Natural killer cell (primary cell): ENCODE results near the gene MARS2. TPM values are rescaled to one million over a fixed set of nuclear protein-coding genes. Genes with fewer than 3 reads are reported as not detected.

ENCODE experiments used
- ATAC-seq, 3 donors: fragments of 150-1000 bp in 2 of 3; fragments of 200-7000 bp in 1 of 3; cut with Tn5 transposase; 1 replicate in 1 of 3; 2 replicates in 2 of 3; pipeline ENCODE4 v1.10.0; 2021; ENCODE audit warnings: mild to moderate bottlenecking in 2 of 3, moderate library complexity in 2 of 3
- DNase-seq, 2 donors: peaks; one replicate each; pipeline versions ENCODE4 v3.0.0 to v3.0.0-alpha.2; 2013 to 2021; ENCODE audit warnings: mixed read lengths in 1 of 2
- H3K27ac ChIP-seq: one replicate; pipeline ENCODE4 v1.5.1; 2013; ENCODE audit warnings: mild to moderate bottlenecking, low read length
- H3K27me3 ChIP-seq: one replicate; pipeline ENCODE4 v1.6.1; 2013; ENCODE audit warnings: low read length; ENCODE audit not compliant: control insufficient read depth, insufficient read depth
- H3K36me3 ChIP-seq: one replicate; pipeline ENCODE4 v1.6.1; 2013; ENCODE audit warnings: low read length; ENCODE audit not compliant: control insufficient read depth, insufficient read depth
- H3K4me1 ChIP-seq: one replicate; pipeline ENCODE4 v1.6.1; 2013; ENCODE audit warnings: low read length; ENCODE audit not compliant: control insufficient read depth, insufficient read depth
- H3K4me3 ChIP-seq: one replicate; pipeline ENCODE4 v1.5.1; 2013; ENCODE audit warnings: low read length
- H3K9me3 ChIP-seq: one replicate; pipeline ENCODE4 v1.6.1; 2013; ENCODE audit warnings: low read length; ENCODE audit not compliant: control insufficient read depth, insufficient read depth
- H3K27ac Mint-ChIP-seq, 2 donors: one replicate each; pipeline ENCODE4 v1.8.0; 2022; ENCODE audit warnings: mild to moderate bottlenecking in 2 of 2, mixed read lengths in 2 of 2, moderate library complexity in 1 of 2
- H3K27me3 Mint-ChIP-seq, 2 donors: one replicate each; pipeline ENCODE4 v1.8.0; 2022; ENCODE audit warnings: low read depth in 2 of 2, mixed read lengths in 2 of 2
- H3K36me3 Mint-ChIP-seq: one replicate; pipeline ENCODE4 v1.8.0; 2022; ENCODE audit warnings: mixed read lengths
- H3K4me1 Mint-ChIP-seq, 2 donors: one replicate each; pipeline ENCODE4 v1.8.0; 2022; ENCODE audit warnings: mixed read lengths in 2 of 2
- H3K4me3 Mint-ChIP-seq: one replicate; pipeline ENCODE4 v1.8.0; 2022; ENCODE audit warnings: mild to moderate bottlenecking, moderate library complexity, mixed read lengths
- H3K9me3 Mint-ChIP-seq, 2 donors: one replicate each; pipeline ENCODE4 v1.8.0; 2022; ENCODE audit warnings: mixed read lengths in 2 of 2
- WGBS: methylation state at CpG from one replicate; pipeline ENCODE4 v1.1.7; 2013; ENCODE audit warnings: missing lambda C conversion rate; ENCODE audit not compliant: insufficient coverage; 5-methylcytosine and 5-hydroxymethylcytosine counted together
- intact Hi-C: fragments of 100-400 bp; cut with micrococcal nuclease; formaldehyde crosslinking; loops from one replicate; pipeline ENCODE4 v1.14.2; 2022
- total RNA-seq, 4 donors: library from RNA; stranded (reverse); fragments of 120-200 nt in 1 of 4; gene quantifications; one replicate each; pipeline versions ENCODE4 v1.2.3 to v1.2.4, GENCODE V29; 2013 to 2022
- TF ChIP-seq, protein P1 (sequence below): fragments of 200-600 bp; IDR thresholded peaks from one replicate; pipeline ENCODE4 v1.8.0; 2022; ENCODE audit warnings: antibody characterized with exemption

Gene MARS2
- total RNA-seq, 3 donors from 2014 or later (not counting 1 experiment from before 2014, with no cell fraction given), result 5.7 to 12.2 (median 11.8) TPM

DNA sequence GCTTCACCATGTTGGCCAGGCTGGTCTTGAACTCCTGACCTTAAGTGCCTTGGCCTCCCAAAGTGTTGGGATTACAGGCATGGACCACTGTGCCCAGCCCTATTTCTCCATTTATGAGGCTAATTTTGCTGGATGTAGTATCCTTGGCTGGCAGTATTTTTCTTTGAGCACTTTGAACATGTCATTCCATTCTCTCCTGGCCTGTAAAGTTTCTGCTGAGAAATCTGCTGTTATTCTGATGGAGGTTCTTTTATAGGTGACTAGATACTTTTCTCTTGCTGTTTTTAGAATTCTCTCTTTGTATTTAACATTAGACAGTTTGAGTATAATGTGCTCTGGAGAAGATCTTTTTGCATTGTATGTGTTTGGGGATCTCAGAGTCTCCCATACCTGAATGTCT lies 38.9 kb upstream of the MARS2 start:
- peaks cover 7% of the 10 kb centered on the region for H3K9me3 ChIP-seq
- H3K27me3 Mint-ChIP-seq, result peaks cover 18% of the 10 kb centered on the region in 2 donors
- peaks cover 5 to 12% of the 10 kb centered on the region in 2 donors for H3K9me3 Mint-ChIP-seq
- DNase-seq (no peak), ATAC-seq (no peak)
- intact Hi-C loops, result no loop called here
- H3K4me3 Mint-ChIP-seq, result no peak overlapping the region
- H3K4me1 ChIP-seq, result no peaks in the 10 kb centered on the region
- H3K36me3 ChIP-seq, result no peaks in the 10 kb centered on the region
- no peak overlapping the region for H3K27ac Mint-ChIP-seq
- TF ChIP-seq, protein P1, sequence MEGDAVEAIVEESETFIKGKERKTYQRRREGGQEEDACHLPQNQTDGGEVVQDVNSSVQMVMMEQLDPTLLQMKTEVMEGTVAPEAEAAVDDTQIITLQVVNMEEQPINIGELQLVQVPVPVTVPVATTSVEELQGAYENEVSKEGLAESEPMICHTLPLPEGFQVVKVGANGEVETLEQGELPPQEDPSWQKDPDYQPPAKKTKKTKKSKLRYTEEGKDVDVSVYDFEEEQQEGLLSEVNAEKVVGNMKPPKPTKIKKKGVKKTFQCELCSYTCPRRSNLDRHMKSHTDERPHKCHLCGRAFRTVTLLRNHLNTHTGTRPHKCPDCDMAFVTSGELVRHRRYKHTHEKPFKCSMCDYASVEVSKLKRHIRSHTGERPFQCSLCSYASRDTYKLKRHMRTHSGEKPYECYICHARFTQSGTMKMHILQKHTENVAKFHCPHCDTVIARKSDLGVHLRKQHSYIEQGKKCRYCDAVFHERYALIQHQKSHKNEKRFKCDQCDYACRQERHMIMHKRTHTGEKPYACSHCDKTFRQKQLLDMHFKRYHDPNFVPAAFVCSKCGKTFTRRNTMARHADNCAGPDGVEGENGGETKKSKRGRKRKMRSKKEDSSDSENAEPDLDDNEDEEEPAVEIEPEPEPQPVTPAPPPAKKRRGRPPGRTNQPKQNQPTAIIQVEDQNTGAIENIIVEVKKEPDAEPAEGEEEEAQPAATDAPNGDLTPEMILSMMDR, result no peak
- no peaks in the 10 kb centered on the region for H3K4me1 Mint-ChIP-seq
- no peaks in the 10 kb centered on the region for H3K27me3 ChIP-seq
- no peak overlapping the region for H3K27ac ChIP-seq
- H3K4me3 ChIP-seq, result no peak overlapping the region
- H3K36me3 Mint-ChIP-seq, result peaks cover 6% of the 10 kb centered on the region

DNA sequence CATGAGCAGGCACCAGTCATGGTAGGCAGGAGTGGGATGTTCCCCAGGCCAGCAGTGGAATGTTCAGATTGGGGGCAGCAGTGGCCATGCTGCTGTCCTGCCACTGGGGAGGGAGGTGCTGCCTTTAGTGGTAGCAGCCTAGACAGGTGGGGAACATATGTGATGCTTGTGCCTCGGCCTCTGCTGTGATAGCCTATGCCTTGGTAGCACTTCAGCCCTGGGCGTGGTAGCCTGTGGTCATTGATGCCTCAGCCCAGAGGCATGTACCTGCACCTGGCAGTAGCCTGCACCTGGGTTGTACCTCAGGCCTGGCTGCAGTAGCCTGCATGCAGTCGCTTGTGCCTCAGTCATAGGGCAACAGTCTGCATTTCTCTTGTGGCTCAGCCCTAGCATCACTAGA lies 36.9 kb upstream of the MARS2 start:
- ATAC-seq (no peak), DNase-seq (no peak)

DNA sequence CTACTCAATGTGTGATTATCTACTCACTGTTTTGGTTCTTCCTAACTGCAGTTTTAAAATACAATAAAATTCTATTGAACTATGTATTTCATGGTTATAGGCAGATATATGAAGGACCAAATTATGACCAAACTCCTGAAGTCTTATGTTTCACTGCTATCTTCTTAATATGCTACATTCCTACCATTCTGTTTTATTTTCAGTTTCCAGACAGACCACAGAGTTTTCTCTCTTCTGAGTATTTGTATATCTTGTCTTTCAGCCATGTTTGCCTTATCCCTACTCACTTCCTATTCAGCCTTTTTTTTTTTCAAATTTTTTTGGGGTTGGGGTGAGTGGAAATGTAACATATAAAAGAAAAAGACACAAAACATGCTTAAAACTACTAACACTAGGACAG lies 36.1 kb upstream of the MARS2 start:
- ATAC-seq (no peak), DNase-seq (no peak)
- Mint-ChIP-seq H3K36me3 (peaks cover 6% of the 10 kb centered on the region), H3K27me3 (peaks cover 23 to 24% of the 10 kb centered on the region in 2 donors), H3K4me1 (no peaks in the 10 kb centered on the region), H3K9me3 (peaks cover 5 to 12% of the 10 kb centered on the region in 2 donors), H3K27ac (no peak overlapping the region), H3K4me3 (no peak overlapping the region)
- intact Hi-C loops, result no loop called here
- H3K4me1 ChIP-seq, result no peaks in the 10 kb centered on the region
- H3K27me3 ChIP-seq, result no peaks in the 10 kb centered on the region
- H3K36me3 ChIP-seq, result no peaks in the 10 kb centered on the region
- peaks cover 7% of the 10 kb centered on the region for H3K9me3 ChIP-seq
- H3K27ac ChIP-seq, result no peak overlapping the region
- no peak overlapping the region for H3K4me3 ChIP-seq
- TF ChIP-seq, protein P1, result no peak

More for the DNA sequence above, 36.9 kb upstream of the MARS2 start:
- TF ChIP-seq, protein P1, result no peak
- Histone ChIP-seq H3K36me3 (no peaks in the 10 kb centered on the region), H3K4me1 (no peaks in the 10 kb centered on the region), H3K27me3 (no peaks in the 10 kb centered on the region), H3K4me3 (no peak overlapping the region), H3K27ac (no peak overlapping the region), H3K9me3 (peaks cover 7% of the 10 kb centered on the region)
- H3K27me3 Mint-ChIP-seq, result peaks cover 23 to 31% of the 10 kb centered on the region in 2 donors
- H3K9me3 Mint-ChIP-seq, result peaks cover 5 to 12% of the 10 kb centered on the region in 2 donors
- H3K4me1 Mint-ChIP-seq, result no peaks in the 10 kb centered on the region
- peaks cover 6% of the 10 kb centered on the region for H3K36me3 Mint-ChIP-seq
- no peak overlapping the region for H3K4me3 Mint-ChIP-seq
- 94% methylated on average over 3 of the region's 3 CpGs for WGBS
- no peak overlapping the region for H3K27ac Mint-ChIP-seq
- intact Hi-C loops, result no loop called here

DNA sequence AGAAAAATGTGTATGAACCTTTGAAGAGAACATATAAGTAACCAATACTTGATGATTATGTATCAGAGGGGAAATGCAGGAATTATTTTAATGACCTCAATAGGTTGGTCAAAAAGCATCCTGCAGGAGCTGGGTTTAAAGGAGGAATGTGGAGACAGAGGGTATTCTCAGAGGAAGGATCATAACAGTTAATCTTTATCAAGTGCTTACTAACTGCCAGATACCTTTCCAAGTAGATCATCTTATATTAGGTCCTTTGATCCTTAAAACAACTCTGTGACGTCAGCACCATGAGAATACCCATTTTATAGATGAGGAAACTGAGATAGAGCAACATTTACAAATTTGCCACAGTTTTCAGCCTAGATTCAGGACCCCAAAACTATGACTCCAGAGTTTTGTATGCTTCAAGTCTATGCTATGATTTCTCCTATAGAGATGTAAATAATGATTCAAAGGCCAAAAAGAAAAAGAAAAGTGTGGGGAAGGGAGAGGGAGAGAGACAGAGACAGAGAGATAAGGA lies 32.7 kb upstream of the MARS2 start:
- Histone ChIP-seq H3K27me3 (no peaks in the 10 kb centered on the region), H3K4me3 (no peak overlapping the region), H3K4me1 (no peaks in the 10 kb centered on the region), H3K9me3 (peaks cover 3% of the 10 kb centered on the region), H3K36me3 (no peaks in the 10 kb centered on the region), H3K27ac (no peak overlapping the region)
- intact Hi-C loops, result no loop called here
- peaks cover 17 to 24% of the 10 kb centered on the region in 2 donors for H3K27me3 Mint-ChIP-seq
- no peak for ATAC-seq
- TF ChIP-seq, protein P1, result no peak
- H3K4me3 Mint-ChIP-seq, result no peak overlapping the region
- WGBS, result 40% methylated on average over 1 of the region's 1 CpG
- H3K4me1 Mint-ChIP-seq, result no peaks in the 10 kb centered on the region
- H3K36me3 Mint-ChIP-seq, result no peaks in the 10 kb centered on the region
- H3K9me3 Mint-ChIP-seq, result peaks cover under 1 to 1% of the 10 kb centered on the region in 2 donors
- no peak for DNase-seq
- no peak overlapping the region for H3K27ac Mint-ChIP-seq
